ENCODE data around the gene EBF4. TPM values are rescaled to one million over a fixed set of nuclear protein-coding genes. Genes with fewer than 3 reads are reported as not detected.

EBF4 gene
- total RNA-seq, 1 experiment from 2014 or later, result 2.7 TPM

- ChIA-PET POLR2A (no interaction called here), CTCF (interaction anchor here (0.5 to 1.5 kb wide), 4 partner anchors 43 to 55 kb away, joined by 3 to 4 read pairs (median 4); no protein-coding TSS in a partner anchor)
- Mint-ChIP-seq H3K27ac (no peak overlapping the region), H3K27me3 (ENCODE audit: low read depth) (peaks cover 91% of the 10 kb centered on the region), H3K9me3 (no peaks in the 10 kb centered on the region), H3K4me3 (no peak overlapping the region), H3K4me1 (peaks cover 36% of the 10 kb centered on the region), H3K36me3 (no peaks in the 10 kb centered on the region)
- ATAC-seq (no peak), DNase-seq (ENCODE audit: low spot score) (no peak)
- TF ChIP-seq ZNF317 (CRISPR knock-in tag; IDR thresholded peaks at IDR 0.05; ENCODE audit: borderline replicate concordance, low read depth), result no peak
- no peak for TF ChIP-seq ZNF138 (CRISPR knock-in tag; conservative IDR thresholded peaks at IDR 0.05)
- no peak for TF ChIP-seq CTCF (IDR thresholded peaks at IDR 0.05)
- no peak for TF ChIP-seq E2F4 (CRISPR knock-in tag; IDR thresholded peaks at IDR 0.05; ENCODE audit: borderline replicate concordance, low read depth)
These were observed 5.2 kb downstream of the EBF4 start for GRCh38 chr20:2697768-2698167.

GRCh38 chr20:2698186-2698817 is 5.7 kb downstream of the EBF4 start:
- POLR2A ChIA-PET, result no interaction called here
- no peak for TF ChIP-seq TEAD1 (CRISPR knock-in tag; IDR thresholded peaks at IDR 0.05)
- TF ChIP-seq TP53 (CRISPR knock-in tag; IDR thresholded peaks at IDR 0.05), result no peak
- TF ChIP-seq CREM (CRISPR knock-in tag; IDR thresholded peaks at IDR 0.05), result no peak
- no peak for TF ChIP-seq ARID4B (CRISPR knock-in tag; IDR thresholded peaks at IDR 0.05; ENCODE audit: borderline replicate concordance)
- no peak for TF ChIP-seq ZNF263 (CRISPR knock-in tag; IDR thresholded peaks at IDR 0.05; ENCODE audit: low read depth)
- no peak for TF ChIP-seq USF1 (CRISPR knock-in tag; IDR thresholded peaks at IDR 0.05)
- TF ChIP-seq MYBL2 (CRISPR knock-in tag; IDR thresholded peaks at IDR 0.05), result no peak
- no peak for TF ChIP-seq SOX15 (CRISPR knock-in tag; IDR thresholded peaks at IDR 0.05)
- no peak for TF ChIP-seq HMGA2 (CRISPR knock-in tag; IDR thresholded peaks at IDR 0.05)
- no peak for TF ChIP-seq MLX (CRISPR knock-in tag; IDR thresholded peaks at IDR 0.05)
- no peak overlapping the region for H3K4me3 Mint-ChIP-seq

More at GRCh38 chr20:2698186-2698817, 5.7 kb downstream of the EBF4 start:
- Mint-ChIP-seq H3K9me3 (no peaks in the 10 kb centered on the region), H3K27me3 (ENCODE audit: low read depth) (peaks cover 94% of the 10 kb centered on the region), H3K4me1 (peaks cover 36% of the 10 kb centered on the region), H3K36me3 (no peaks in the 10 kb centered on the region), H3K27ac (no peak overlapping the region)
- CTCF ChIA-PET, result interaction anchor here (0.6 to 1.5 kb wide), 3 partner anchors 42 to 55 kb away, joined by 3 to 4 read pairs (median 3); no protein-coding TSS in a partner anchor
- no peak for DNase-seq (ENCODE audit: low spot score)
- ATAC-seq, result no peak
